Stimulated activated CD4-positive, alpha-beta T cell treated with anti-CD3 and anti-CD28 coated beads, Interleukin-12 subunit alpha, Interleukin-12 subunit beta, amount 100 ng/mL, for 4 hours (primary cell): ENCODE data around the gene POLK.
A peak's percentile ranks its signal among the peaks of the same experiment; 100 is the strongest.

Experiments used
- DNase-seq: peaks from one replicate; pipeline ENCODE4 v3.0.0-alpha.2; 2020

POLK gene

DNA sequence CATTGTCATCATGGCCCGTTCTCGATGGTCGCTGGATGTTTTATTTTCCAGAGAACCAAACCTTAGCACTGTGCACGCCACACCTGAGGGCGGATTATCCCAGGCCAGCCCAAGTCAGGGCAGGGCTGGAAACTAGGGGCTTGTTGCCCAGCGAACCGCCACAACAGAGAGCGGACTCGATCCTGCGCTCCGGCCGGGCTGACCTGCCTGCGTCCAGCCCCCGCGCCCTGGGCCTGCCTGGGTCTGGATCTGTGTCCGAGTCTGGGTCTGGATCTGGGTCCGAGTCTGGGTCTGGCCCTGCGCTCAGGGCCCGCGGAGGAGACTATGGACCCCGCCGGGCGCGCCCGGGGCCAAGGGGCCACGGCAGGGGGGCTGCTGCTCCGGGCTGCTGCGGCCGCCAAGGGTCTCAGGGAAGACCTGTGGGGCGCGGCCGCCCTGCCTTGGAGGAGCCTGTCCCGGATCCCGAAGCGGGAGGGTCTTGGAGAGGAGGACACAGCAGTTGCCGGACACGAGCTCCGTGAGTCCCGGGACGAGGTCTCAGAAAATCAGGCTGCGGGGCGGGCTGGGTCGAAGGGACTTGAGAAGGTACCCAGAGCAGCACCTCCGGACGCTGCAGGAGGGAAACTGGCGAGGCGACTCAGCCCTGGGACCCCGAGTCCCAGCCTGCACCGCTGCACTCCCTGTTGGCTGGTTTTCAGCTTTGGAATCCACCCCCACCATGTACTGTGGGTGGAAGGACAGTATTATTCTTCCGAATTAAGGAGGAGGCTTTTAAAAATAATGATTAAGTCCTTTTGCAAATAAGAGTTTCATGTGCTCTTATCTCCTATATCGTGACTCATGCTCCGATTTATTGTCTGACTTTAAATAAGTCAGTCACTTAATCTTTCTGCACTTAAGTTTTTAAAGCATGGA is 99.9 kb downstream of the POLK start, which contains the start of gene ANKDD1B:
Gene ANKDD1B (plus strand): TSS at position 143 of the 915 bp plus-strand sequence. CDS start 182 bp downstream, at position 325.
- peak; percentile 2 for DNase-seq

DNA sequence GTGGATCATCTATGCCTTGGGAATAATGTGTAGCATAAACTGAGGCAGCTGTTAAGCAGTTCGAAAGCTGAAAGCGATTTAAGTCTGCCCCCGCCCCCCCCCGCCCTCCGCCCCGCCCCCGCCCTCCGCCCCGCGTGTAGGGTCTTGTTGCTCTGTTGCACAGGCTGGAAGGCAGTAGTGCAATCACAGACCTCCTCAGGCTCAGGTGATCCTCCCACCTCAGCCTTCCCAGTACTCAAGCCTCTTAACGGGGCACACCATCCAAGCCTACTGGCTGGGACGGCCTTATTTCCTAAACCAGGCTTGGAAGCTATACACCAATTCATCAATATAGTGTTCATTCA is 100.5 kb downstream of the POLK start:
- DNase-seq: no peak

DNA sequence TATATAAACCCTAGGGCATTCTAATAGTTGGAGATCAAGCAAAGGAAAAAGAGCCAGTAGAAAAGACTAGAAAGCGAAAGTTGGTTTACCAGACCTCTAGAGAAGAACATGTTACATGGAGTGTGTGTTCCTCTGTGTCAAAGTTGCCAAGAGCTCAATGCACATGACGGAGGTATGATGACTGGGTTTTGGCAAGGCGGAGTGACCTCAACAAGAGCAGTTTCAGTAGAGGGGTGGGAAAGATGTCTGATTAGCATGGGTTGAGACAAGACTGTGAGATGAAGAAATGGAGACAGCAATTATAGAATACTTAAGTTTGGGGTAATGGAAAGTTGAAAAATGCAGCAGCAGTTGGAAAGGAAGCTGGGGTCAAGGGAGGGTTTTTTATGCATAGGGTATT is 101.2 kb downstream of the POLK start:
- no peak for DNase-seq

DNA sequence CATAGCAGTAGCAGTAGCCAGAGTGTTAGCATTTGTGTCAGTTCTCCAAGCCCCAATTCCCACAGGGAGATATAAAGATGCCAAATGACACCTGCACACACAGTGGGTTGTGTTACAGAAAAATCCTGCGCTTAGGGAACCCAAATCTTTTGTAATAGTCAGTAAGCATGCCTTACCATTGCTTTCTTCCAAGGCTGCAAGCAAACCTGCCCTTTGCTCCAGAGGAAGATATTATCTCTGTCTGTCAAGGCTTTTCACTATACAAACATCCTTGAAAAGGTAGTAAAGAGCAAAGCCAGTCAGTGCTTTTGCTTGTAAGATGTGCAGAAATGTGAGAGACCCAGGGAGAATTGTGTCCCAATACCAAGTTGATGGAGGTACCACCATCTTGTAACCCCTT is 102.5 kb downstream of the POLK start:
- no peak for DNase-seq

GRCh38 chr5:75616371-75616881 is 104.7 kb downstream of the POLK start:
- no peak for DNase-seq

- DNase-seq: no peak
Measured at GRCh38 chr5:75616971-75617621, 105.4 kb downstream of the POLK start.

DNA sequence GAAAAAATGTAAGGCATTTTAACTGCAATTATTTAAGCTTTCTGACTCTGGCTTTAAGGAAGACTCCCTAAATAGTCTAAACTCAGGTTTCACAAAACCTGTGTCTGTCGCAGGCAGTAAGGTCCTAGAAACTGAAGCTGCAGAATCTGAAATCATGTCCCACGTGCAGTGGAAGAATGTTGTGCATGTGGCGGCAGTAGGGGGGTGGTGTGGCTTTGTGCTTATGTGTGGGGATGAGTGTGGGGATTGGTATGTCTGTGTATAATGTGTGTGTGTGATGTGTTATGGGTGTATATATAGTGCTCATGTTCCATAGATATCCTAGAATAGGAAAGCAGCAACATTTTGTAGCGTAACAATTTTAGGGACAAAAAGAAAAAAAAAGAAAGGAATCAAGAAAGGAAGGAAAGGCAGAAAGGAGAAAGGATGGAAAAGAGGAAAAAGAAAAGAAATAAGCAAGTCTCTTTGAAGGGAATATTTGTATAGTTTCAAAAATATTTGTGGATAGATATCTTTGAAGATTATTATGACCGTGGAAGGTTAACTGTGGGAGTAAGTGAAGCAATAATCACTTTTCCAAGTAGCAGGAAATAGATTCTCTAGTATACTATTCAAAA is 106.2 kb downstream of the POLK start:
- no peak for DNase-seq

GRCh38 chr5:75620184-75620959 is 108.7 kb downstream of the POLK start:
- DNase-seq: no peak

DNA sequence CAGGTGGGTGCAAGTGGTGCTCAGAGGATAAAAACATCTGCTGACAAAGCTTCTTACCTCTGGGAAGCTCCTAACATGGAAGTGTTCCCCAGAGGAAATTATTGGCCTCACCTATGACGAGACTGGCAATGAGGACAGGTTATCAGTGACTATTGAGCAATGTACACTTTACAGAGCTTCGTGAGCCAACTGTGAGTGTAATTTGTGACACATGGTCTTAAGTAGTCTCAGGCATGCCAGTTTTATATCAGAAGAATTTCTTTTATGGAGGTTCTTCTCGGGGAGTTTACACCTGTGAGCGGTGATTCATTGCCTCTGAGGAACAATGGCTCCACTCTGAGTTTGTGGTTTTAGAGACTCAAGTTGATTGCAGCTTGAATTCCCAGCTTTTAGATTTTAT is 110.9 kb downstream of the POLK start:
- no peak for DNase-seq

DNA sequence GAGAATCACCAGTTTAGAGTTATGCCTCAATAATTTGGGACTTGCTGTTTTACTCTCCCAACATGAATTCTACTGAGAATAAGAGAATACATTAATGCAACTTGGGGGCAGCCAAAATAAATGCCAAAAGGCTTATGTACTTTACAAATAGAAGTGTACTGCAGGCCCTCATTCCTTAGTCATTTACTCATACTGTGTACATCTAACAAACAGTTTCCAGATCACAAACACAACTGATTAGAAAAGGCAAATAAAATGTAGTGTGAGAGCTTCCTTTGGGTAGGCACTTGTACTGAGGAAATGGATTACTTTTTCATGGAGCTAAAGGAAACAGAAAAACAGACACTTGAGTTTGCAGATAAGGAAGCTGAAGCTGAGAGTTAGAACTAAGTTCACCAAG is 112.2 kb downstream of the POLK start:
- no peak for DNase-seq

- DNase-seq: no peak
Measured at GRCh38 chr5:75626959-75627358, 115.3 kb downstream of the POLK start.

DNA sequence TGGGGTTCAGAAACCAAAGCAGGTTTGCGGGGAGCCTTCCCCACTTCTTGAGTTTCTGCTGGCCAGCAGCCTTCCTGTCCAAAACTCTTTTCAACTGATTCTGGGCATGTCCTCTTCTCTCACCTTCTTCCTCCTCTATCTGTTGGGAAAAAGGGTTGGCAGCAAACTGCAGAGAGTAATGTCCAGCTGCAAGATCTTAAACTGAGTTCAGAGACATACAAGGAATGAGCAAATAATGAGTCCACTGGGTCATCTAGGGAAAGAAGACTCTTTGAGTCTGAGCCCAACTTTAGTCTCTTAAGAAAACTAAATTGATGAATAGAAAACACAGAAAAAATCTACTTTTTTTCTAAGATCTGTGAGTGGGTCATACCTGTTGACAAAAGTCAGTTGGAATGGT is 116.1 kb downstream of the POLK start:
- DNase-seq: no peak

DNA sequence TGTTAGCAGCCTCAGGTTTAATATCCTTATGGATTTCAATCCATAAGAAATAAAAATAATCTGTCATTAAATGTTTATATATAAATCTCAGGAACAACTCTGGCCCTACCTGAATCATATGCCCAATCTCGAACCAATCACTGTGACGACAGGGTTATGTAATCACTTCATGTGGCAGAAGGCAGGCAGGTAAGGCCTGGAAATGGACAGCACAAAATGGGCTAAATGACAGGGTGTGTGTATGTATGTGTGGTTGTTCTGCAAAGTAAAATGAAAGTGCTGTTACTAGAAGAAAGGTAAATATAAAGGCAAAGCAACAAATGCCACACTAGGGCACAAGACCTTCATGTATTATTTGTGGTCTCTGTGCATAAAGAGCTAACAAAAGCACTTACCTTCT is 119.2 kb downstream of the POLK start:
- no peak for DNase-seq

GRCh38 chr5:75632321-75632720 is 120.6 kb downstream of the POLK start:
- no peak for DNase-seq

- DNase-seq: no peak
Measured at GRCh38 chr5:75637949-75638348, 126.3 kb downstream of the POLK start.

DNA sequence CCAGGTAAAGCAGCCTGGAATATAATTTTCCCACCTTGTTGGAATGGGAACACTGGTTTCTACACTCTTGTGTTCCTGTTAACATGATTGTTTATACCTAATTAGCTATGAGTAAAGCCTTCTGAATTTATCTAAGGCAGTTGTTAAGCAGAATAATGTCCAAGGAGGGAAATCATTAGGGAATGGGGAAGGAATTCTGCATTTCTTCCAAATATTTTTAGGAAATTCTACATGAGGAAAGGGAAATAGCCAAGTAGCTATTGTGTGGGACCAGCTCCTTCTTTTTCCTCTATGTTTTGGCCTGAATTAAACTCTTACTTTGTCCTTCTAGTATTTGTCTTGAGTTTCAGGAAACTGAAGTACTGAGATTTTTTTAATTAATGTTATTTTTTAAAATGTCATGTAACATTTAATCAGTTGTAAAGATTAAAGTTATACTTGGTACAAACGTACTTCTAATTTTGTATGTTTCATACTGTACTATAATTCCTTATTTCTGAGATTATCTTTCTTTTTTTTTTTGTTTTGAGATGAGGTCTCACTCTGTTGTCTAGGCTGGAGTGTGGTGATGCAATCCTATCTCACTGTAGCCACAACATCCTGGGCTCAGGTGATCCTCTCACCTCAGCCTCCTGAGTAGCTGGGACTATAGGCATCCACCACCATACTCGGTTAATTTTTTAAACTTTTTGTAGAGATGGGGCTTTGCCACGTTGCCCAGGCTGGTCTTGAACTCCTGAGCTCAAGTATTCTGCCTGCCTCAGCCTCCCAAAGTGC is 128.0 kb downstream of the POLK start:
- no peak for DNase-seq

- no peak for DNase-seq
Measured at GRCh38 chr5:75640395-75640794, 128.7 kb downstream of the POLK start.

DNA sequence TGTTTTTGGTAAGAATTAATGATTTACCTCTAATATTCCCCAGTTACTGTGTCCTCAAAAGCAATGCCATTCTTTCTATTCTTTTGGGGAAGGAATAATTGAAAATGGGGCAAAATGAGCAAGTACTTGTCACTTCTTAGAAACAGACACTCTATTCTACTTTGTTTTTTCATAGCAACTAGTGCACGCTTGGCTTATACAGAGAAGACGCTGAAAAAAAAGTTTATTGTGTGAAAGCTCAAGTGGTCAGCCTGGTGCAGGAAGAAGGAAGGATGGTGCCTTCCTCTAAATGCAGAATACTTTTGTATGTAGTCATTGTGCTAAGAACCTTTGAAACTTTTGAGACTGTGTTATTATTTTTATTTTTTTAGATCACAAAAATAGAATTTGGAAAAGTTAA is 129.1 kb downstream of the POLK start:
- DNase-seq: no peak

GRCh38 chr5:75648712-75649111 is 137.0 kb downstream of the POLK start:
- no peak for DNase-seq
